ENCODE measurements around the gene MARK1. TPM values are rescaled to one million over a fixed set of nuclear protein-coding genes. Genes with fewer than 3 reads are reported as not detected.

The MARK1 gene
- total and polyA plus RNA-seq, 9 donors = 1.2 to 8.1 (median 2.8) TPM

DNA sequence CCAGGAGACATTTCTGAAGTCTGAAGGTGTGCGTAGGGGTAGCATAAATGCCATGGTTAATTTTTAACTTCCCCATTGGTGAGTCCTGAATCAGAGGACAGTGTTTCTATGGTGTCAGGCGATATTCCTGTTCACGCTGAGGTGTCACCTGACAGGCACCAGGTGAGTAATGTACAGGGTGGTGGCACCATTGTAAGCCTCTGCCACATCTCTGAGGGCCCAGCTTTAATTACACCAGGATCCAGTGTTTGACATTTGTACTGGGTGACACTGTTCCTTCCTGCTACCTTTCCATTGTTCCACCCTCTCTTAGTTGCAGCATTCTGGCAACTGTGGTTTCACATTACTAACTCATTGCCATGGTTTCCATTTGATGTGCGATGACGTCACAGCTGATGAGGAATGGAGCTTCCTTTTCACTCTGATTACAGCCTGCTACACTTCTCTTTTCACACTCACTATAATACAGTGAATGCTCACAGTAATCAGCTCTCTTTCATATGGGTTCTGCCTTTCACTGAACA, 40.6 kb upstream of the MARK1 start:
- Histone ChIP-seq H3K27me3 (no peaks in the 10 kb centered on the region), H3K4me1 (ENCODE audit: insufficient read depth) (no peaks in the 10 kb centered on the region), H3K9me3 (no peaks in the 10 kb centered on the region), H3K36me3 (no peaks in the 10 kb centered on the region), H3K27ac (no peak overlapping the region), H3K4me3 (no peak overlapping the region)
- intact Hi-C loops (cut with DNase I) = no loop called here
- no peak for DNase-seq
- 71 to 75% (median 73%) methylated on average over 5 of the region's 5 CpGs for WGBS, 3 donors
- TF ChIP-seq POLR2A (IDR thresholded peaks at IDR 0.05) (no peak), EP300 (IDR thresholded peaks at IDR 0.05) (no peak)
- TF ChIP-seq, protein P1, sequence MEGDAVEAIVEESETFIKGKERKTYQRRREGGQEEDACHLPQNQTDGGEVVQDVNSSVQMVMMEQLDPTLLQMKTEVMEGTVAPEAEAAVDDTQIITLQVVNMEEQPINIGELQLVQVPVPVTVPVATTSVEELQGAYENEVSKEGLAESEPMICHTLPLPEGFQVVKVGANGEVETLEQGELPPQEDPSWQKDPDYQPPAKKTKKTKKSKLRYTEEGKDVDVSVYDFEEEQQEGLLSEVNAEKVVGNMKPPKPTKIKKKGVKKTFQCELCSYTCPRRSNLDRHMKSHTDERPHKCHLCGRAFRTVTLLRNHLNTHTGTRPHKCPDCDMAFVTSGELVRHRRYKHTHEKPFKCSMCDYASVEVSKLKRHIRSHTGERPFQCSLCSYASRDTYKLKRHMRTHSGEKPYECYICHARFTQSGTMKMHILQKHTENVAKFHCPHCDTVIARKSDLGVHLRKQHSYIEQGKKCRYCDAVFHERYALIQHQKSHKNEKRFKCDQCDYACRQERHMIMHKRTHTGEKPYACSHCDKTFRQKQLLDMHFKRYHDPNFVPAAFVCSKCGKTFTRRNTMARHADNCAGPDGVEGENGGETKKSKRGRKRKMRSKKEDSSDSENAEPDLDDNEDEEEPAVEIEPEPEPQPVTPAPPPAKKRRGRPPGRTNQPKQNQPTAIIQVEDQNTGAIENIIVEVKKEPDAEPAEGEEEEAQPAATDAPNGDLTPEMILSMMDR (IDR thresholded peaks at IDR 0.05) = no peak

DNA sequence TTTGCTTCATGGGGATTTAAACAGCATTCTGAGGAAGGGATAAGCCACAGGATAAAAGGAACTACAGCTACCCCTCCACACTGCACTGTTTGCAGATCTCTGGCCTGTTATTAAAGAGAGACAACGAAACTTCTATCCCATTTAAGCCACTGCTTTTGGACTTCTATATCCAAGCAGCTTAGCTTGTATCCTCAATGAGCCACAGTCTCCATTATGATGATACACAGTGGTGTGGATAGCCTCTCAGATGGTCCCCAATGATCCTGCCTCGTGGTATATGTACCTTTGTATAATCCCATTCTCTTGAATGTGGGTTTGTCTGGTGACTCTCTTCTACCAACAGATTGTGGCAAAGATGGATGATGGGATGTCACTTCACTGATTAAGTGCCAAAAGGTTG, 36.0 kb upstream of the MARK1 start:
- Histone ChIP-seq H3K4me1 (ENCODE audit: insufficient read depth) (no peaks in the 10 kb centered on the region), H3K27me3 (no peaks in the 10 kb centered on the region), H3K9me3 (no peaks in the 10 kb centered on the region), H3K4me3 (no peak overlapping the region), H3K36me3 (no peaks in the 10 kb centered on the region), H3K27ac (no peak overlapping the region)
- intact Hi-C loops (cut with DNase I) = no loop called here
- TF ChIP-seq, protein P1 (IDR thresholded peaks at IDR 0.05) = no peak
- TF ChIP-seq EP300 (IDR thresholded peaks at IDR 0.05) (no peak), POLR2A (IDR thresholded peaks at IDR 0.05) (no peak)
- no peak for DNase-seq
- WGBS, 3 donors = 56 to 79% (median 64%) methylated on average over 2 of the region's 2 CpGs

DNA sequence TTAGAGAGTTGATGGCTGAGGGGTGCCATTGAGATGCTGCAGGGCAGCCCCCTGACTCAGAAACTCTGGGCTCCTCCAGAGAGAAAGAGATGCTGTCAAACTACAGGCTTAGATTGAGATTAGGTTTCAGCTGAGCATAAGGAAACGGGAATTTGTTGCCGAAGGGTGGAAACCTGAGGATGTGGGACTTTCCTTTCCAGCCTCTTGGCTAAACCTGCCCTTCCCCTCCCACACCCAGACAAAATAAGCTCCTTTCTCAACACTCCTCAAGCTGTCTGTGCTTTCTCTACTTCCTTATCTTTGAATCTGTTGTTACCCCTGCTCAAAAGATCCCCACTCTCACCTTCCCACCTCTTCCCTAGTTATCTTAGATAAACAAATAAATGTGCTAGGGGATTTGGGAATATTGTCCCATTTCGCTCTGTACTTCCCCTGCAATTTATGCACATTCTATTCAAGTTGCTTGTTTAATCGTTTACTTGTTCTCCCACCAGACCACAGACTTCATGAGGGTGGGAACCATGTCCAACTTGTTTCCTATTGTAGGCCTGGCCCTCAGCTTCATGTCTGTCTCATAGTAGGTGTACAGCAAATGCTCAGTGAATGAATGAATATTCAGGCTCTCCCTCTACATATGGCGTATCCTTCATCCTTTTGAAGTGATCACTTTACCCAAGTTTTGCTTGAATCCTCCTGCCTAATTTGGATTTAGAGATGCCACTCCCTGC, 30.6 kb upstream of the MARK1 start:
- WGBS, 3 donors = 50 to 63% (median 60%) methylated on average over 5 of the region's 5 CpGs
- Histone ChIP-seq H3K27me3 (no peaks in the 10 kb centered on the region), H3K9me3 (no peaks in the 10 kb centered on the region), H3K4me1 (ENCODE audit: insufficient read depth) (no peaks in the 10 kb centered on the region), H3K4me3 (no peak overlapping the region), H3K36me3 (no peaks in the 10 kb centered on the region), H3K27ac (no peak overlapping the region)
- intact Hi-C loops (cut with DNase I) = no loop called here
- TF ChIP-seq EP300 (IDR thresholded peaks at IDR 0.05) (no peak), POLR2A (IDR thresholded peaks at IDR 0.05) (no peak)
- TF ChIP-seq, protein P1 (IDR thresholded peaks at IDR 0.05) = no peak
- DNase-seq = no peak

DNA sequence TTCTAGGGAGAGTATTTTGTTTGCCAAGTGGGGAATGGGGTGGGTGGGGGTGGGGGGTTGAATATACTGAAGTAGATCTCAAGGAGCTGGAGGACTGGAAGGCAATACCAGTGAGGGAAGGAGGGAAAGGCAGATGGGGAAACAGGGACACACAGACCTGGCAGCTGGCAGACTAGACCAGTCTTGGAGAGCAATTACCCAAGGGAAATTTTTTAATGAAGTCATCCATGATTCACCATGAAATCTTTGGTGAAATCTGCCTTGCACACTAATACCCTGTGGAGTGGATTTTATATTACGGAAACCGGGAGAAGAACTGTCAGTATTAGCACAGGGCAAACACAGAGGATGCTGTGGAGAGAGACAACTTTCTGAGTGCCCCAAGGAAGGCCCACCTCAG, 29.7 kb upstream of the MARK1 start:
- intact Hi-C loops (cut with DNase I) = no loop called here
- no peaks in the 10 kb centered on the region for H3K27me3 ChIP-seq
- no peak for DNase-seq
- H3K9me3 ChIP-seq = no peaks in the 10 kb centered on the region
- WGBS, 3 donors = 77 to 89% (median 78%) methylated on average over 2 of the region's 2 CpGs
- no peaks in the 10 kb centered on the region for H3K4me1 ChIP-seq (ENCODE audit: insufficient read depth)
- no peak overlapping the region for H3K4me3 ChIP-seq
- H3K27ac ChIP-seq = no peak overlapping the region
- TF ChIP-seq POLR2A (IDR thresholded peaks at IDR 0.05) (no peak), EP300 (IDR thresholded peaks at IDR 0.05) (no peak)
- H3K36me3 ChIP-seq = no peaks in the 10 kb centered on the region

DNA sequence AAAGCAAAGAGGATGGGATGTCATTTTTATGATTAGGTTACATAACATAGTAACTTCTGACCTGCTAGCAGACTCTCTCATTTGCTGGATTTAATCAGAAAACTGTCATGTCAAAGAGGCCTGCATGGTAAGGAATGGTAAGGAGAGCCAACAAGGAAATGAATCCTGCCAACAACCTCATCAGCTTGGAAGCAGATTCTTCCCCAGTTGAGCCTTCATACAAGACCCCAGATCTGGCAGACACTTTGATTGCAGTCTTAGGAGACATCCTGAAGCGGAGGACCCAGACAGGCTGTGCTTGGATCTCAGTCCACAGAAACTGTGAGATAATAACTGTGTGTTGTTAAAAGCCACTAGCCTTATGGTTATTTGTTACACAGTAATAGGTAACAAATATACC, 27.6 kb upstream of the MARK1 start:
- H3K27ac ChIP-seq = no peak overlapping the region
- intact Hi-C loops (cut with DNase I) = no loop called here
- H3K9me3 ChIP-seq = no peaks in the 10 kb centered on the region
- H3K4me1 ChIP-seq (ENCODE audit: insufficient read depth) = no peaks in the 10 kb centered on the region
- DNase-seq = no peak
- H3K4me3 ChIP-seq = no peak overlapping the region
- no peaks in the 10 kb centered on the region for H3K27me3 ChIP-seq
- H3K36me3 ChIP-seq = no peaks in the 10 kb centered on the region
- TF ChIP-seq, protein P1 (IDR thresholded peaks at IDR 0.05) = no peak
- no peak for TF ChIP-seq EP300 (IDR thresholded peaks at IDR 0.05)
- TF ChIP-seq POLR2A (IDR thresholded peaks at IDR 0.05) = no peak
- WGBS, 3 donors = 84 to 90% (median 85%) methylated on average over 1 of the region's 1 CpG

Measured in ovary (tissue), 9 donors.